Measurements from ENCODE around the gene RAD18. TPM values are rescaled to one million over a fixed set of nuclear protein-coding genes. Genes with fewer than 3 reads are reported as not detected.
A peak's percentile ranks its signal among the peaks of the same experiment; 100 is the strongest.

The RAD18 gene
- total RNA-seq, 2 donors from 2014 or later, result 12.2 to 15.6 TPM

DNA sequence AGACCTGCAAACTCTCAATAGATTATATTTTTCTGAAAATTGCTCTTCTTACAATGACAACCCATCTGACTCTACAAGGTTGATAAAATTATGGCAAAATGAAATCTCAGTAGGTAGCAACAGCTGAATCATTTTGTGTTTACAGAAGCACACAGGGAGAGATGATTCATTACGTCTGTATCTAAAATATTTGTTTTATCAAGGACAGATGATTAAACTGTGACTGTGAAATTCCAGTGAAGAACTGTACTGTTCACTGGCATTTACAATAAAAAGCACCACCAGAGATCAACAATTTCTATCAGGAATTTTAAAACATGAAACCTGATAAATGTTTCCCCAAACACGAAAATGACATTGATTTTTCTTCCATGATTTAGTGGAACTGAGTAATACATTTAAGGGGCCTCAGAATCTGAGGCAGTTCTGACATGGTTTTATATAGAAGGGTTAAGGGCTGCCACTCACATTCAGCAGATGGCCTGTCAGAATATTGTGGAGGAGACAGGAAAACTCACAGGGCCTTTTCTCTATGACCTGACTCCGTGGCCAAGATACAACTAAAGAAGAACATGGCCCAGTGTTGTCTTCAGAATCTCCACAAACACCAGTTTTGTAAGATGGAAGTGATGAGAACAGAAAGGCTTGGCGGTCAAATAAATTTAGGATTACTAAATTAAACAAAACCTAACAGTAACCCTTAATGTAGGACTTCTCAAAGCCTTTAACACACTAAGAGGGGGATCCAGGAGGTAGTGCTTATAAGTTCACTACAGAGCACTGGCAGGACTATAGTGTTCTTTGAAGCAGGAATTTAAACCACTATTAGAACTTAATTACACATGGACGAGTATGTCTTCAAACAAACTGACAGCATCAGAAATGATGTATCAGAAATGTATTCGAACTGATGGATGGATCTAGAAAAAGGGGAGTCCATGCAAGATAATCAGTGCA, 25.9 kb downstream of the RAD18 start:
- Histone ChIP-seq H3K9me3 (no peaks in the 10 kb centered on the region), H3K36me3 (no peaks in the 10 kb centered on the region), H3K4me3 (no peak overlapping the region), H3K4me1 (replicated peaks) (no peaks in the 10 kb centered on the region), H3K27me3 (replicated peaks; ENCODE audit: insufficient read depth) (no peaks in the 10 kb centered on the region), H3K27ac (peak overlapping the region in 1 of 2 donors; percentile 64)
- intact Hi-C loops (cut with DNase I), result no loop called here
- 49% methylated on average over 6 of the region's 6 CpGs for WGBS
- DNase-seq (ENCODE audit: low spot score), result no peak
- TF ChIP-seq POLR2A (IDR thresholded peaks at IDR 0.05) (no peak), POLR2AphosphoS5 (IDR thresholded peaks at IDR 0.05) (peak; percentile 57)

DNA sequence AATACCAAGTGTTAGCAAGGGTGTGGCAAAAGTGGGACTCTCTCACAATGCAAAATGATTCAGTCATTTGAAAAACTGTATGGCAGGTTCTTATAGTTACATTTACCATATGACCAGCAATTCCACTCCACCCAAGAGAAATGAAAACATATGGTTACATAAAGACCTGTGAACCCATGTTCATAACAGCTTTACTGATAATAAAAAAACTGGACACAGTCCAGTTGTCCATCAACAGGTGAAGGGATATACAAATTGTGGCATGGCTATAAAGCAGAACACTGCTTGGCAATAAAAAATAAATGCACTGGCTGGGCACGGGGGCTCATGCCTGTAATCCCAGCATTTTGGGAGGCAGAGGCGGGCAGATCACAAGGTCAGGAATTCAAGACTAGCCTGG, 30.8 kb downstream of the RAD18 start:
- no peak for DNase-seq (ENCODE audit: low spot score)
- 84% methylated on average over 2 of the region's 2 CpGs for WGBS
- TF ChIP-seq POLR2AphosphoS5 (IDR thresholded peaks at IDR 0.05) (no peak), POLR2A (IDR thresholded peaks at IDR 0.05) (no peak)
- TF ChIP-seq, protein P1, sequence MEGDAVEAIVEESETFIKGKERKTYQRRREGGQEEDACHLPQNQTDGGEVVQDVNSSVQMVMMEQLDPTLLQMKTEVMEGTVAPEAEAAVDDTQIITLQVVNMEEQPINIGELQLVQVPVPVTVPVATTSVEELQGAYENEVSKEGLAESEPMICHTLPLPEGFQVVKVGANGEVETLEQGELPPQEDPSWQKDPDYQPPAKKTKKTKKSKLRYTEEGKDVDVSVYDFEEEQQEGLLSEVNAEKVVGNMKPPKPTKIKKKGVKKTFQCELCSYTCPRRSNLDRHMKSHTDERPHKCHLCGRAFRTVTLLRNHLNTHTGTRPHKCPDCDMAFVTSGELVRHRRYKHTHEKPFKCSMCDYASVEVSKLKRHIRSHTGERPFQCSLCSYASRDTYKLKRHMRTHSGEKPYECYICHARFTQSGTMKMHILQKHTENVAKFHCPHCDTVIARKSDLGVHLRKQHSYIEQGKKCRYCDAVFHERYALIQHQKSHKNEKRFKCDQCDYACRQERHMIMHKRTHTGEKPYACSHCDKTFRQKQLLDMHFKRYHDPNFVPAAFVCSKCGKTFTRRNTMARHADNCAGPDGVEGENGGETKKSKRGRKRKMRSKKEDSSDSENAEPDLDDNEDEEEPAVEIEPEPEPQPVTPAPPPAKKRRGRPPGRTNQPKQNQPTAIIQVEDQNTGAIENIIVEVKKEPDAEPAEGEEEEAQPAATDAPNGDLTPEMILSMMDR (IDR thresholded peaks at IDR 0.05), result no peak
- H3K9me3 ChIP-seq, result no peaks in the 10 kb centered on the region
- no peaks in the 10 kb centered on the region for H3K27me3 ChIP-seq (replicated peaks; ENCODE audit: insufficient read depth)
- H3K36me3 ChIP-seq, result no peaks in the 10 kb centered on the region
- H3K4me3 ChIP-seq, result no peak overlapping the region
- intact Hi-C loops (cut with DNase I), result no loop called here
- no peaks in the 10 kb centered on the region for H3K4me1 ChIP-seq (replicated peaks)
- no peak overlapping the region for H3K27ac ChIP-seq

DNA sequence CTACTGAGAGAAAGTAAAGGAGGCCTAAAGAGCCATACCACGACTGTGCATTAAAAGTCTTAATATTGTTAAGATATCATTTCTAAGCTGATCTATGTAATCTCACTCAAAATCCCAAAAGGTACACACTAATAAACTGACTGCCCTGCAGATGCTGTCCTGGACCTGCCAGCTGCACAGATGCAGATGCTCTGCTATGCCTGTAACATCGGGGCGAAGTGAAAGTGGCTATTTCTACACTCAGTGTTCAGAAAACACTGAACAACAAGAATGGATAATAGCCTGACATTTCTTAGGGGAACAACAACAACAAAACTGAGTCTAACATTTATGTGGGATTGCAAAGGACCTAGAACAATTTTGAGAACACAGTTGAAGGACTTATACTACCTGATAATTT, 31.9 kb downstream of the RAD18 start:
- H3K4me3 ChIP-seq, result no peak overlapping the region
- H3K9me3 ChIP-seq, result no peaks in the 10 kb centered on the region
- DNase-seq (ENCODE audit: low spot score), result no peak
- H3K36me3 ChIP-seq, result no peaks in the 10 kb centered on the region
- WGBS, result 76% methylated on average over 3 of the region's 3 CpGs
- H3K27me3 ChIP-seq (replicated peaks; ENCODE audit: insufficient read depth), result no peaks in the 10 kb centered on the region
- H3K4me1 ChIP-seq (replicated peaks), result no peaks in the 10 kb centered on the region
- H3K27ac ChIP-seq, result no peak overlapping the region
- TF ChIP-seq POLR2A (IDR thresholded peaks at IDR 0.05), result no peak
- TF ChIP-seq, protein P1 (IDR thresholded peaks at IDR 0.05), result no peak
- no peak for TF ChIP-seq POLR2AphosphoS5 (IDR thresholded peaks at IDR 0.05)
- intact Hi-C loops (cut with DNase I), result no loop called here

DNA sequence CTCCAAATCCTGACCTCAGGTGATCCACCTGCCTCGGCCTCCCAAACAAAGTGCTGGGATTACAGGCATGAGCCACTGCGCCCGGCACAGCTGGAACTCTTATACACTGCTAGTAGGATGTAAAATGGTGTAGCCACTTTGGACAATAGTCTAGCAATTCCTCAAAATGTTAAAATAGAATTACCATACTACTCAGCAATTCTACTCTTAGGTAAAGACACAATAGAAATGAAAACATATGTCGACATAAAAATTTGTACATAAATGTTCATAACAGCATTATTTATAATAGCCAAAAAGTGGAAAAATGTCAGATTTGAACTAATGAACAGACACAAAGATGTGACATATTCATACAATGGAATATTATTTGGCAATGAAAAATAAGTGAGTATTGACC, 33.4 kb downstream of the RAD18 start:
- no peak for DNase-seq (ENCODE audit: low spot score)
- TF ChIP-seq POLR2A (IDR thresholded peaks at IDR 0.05), result no peak
- TF ChIP-seq, protein P1 (IDR thresholded peaks at IDR 0.05), result no peak
- Histone ChIP-seq H3K27me3 (replicated peaks; ENCODE audit: insufficient read depth) (no peaks in the 10 kb centered on the region), H3K36me3 (no peaks in the 10 kb centered on the region), H3K4me1 (replicated peaks) (no peaks in the 10 kb centered on the region), H3K27ac (no peak overlapping the region), H3K4me3 (no peak overlapping the region), H3K9me3 (no peaks in the 10 kb centered on the region)
- WGBS, result 75% methylated on average over 4 of the region's 4 CpGs
- intact Hi-C loops (cut with DNase I), result no loop called here

DNA sequence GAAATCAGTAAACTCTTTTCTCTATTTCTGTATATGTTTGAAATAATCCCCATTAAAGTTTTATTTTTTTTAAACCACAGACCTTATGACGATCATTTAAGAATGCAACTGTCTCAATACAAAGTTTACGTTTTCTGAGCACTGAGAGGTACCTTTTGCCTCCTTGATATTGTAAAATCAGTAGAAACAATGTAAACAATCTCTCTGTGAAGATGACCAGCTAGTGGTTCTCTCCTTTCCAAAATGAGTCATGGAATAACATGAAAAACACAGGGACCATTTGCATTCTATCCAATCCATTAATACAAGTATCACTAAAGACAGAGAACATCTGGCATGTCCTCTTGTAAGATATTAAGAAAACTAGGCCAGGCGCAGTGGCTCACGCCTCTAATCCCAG, 48.8 kb downstream of the RAD18 start:
- no peaks in the 10 kb centered on the region for H3K9me3 ChIP-seq
- WGBS, result 95% methylated on average over 4 of the region's 4 CpGs
- no peaks in the 10 kb centered on the region for H3K4me1 ChIP-seq (replicated peaks)

More for the DNA sequence above, 48.8 kb downstream of the RAD18 start:
- Histone ChIP-seq H3K27ac (no peak overlapping the region), H3K36me3 (no peaks in the 10 kb centered on the region), H3K27me3 (replicated peaks; ENCODE audit: insufficient read depth) (no peaks in the 10 kb centered on the region), H3K4me3 (no peak overlapping the region)
- intact Hi-C loops (cut with DNase I), result no loop called here
- TF ChIP-seq, protein P1 (IDR thresholded peaks at IDR 0.05), result no peak
- TF ChIP-seq POLR2AphosphoS5 (IDR thresholded peaks at IDR 0.05), result no peak
- no peak for TF ChIP-seq POLR2A (IDR thresholded peaks at IDR 0.05)
- no peak for DNase-seq (ENCODE audit: low spot score)
